HL-60 (cell line): ENCODE results near the gene KCNE1.
"Not testable (repeated sequence)": the region's sequence is repeated elsewhere in the genome, so short reads cannot be mapped to it uniquely, and the experiment has no call there.

Source experiments
- GABPA ChIP-seq: IDR thresholded peaks from 2 replicates; pipeline ENCODE4 v1.6.1; 2012; ENCODE audit warnings: low read depth
- POLR2AphosphoS5 ChIP-seq: IDR thresholded peaks from 2 replicates; pipeline ENCODE4 v1.6.1; 2012; ENCODE audit warnings: low read depth
- SPI1 ChIP-seq: IDR thresholded peaks from 2 replicates; pipeline ENCODE4 v1.6.1; 2012; ENCODE audit warnings: low read depth, mild to moderate bottlenecking, borderline replicate concordance
- TF ChIP-seq, protein P1 (sequence below): IDR thresholded peaks from one replicate; pipeline ENCODE4 v1.5.1; 2011; ENCODE audit warnings: low read length, control low read depth, inconsistent platforms; ENCODE audit not compliant: insufficient read depth
- TF ChIP-seq, protein P2 (sequence below): IDR thresholded peaks from 2 replicates; pipeline ENCODE4 v1.6.1; 2012; ENCODE audit warnings: low read depth; ENCODE audit not compliant: insufficient replicate concordance

DNA sequence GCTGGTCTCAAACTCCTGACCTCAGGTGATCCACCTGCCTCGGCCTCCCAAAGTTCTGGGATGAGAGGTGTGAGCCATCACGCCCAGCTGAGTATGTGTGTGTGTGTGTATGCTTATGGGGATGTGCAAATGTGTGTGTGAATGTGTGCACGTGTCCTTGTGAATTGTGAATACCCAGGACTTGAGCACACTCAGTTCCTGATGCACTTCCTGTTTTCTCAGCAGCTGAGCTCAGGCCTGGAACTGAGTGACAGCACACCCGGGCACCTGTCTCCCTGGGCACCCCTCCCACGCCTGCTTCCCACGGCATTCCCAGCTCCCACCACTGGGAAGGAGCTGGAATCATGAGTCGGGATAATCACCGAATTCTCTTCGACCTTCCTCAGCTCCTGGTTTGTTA is 104.7 kb downstream of the KCNE1 start:
- TF ChIP-seq POLR2AphosphoS5, GABPA, SPI1: not testable (repeated sequence)
- TF ChIP-seq, protein P1, sequence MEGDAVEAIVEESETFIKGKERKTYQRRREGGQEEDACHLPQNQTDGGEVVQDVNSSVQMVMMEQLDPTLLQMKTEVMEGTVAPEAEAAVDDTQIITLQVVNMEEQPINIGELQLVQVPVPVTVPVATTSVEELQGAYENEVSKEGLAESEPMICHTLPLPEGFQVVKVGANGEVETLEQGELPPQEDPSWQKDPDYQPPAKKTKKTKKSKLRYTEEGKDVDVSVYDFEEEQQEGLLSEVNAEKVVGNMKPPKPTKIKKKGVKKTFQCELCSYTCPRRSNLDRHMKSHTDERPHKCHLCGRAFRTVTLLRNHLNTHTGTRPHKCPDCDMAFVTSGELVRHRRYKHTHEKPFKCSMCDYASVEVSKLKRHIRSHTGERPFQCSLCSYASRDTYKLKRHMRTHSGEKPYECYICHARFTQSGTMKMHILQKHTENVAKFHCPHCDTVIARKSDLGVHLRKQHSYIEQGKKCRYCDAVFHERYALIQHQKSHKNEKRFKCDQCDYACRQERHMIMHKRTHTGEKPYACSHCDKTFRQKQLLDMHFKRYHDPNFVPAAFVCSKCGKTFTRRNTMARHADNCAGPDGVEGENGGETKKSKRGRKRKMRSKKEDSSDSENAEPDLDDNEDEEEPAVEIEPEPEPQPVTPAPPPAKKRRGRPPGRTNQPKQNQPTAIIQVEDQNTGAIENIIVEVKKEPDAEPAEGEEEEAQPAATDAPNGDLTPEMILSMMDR, result not testable (repeated sequence)
- TF ChIP-seq, protein P2, sequence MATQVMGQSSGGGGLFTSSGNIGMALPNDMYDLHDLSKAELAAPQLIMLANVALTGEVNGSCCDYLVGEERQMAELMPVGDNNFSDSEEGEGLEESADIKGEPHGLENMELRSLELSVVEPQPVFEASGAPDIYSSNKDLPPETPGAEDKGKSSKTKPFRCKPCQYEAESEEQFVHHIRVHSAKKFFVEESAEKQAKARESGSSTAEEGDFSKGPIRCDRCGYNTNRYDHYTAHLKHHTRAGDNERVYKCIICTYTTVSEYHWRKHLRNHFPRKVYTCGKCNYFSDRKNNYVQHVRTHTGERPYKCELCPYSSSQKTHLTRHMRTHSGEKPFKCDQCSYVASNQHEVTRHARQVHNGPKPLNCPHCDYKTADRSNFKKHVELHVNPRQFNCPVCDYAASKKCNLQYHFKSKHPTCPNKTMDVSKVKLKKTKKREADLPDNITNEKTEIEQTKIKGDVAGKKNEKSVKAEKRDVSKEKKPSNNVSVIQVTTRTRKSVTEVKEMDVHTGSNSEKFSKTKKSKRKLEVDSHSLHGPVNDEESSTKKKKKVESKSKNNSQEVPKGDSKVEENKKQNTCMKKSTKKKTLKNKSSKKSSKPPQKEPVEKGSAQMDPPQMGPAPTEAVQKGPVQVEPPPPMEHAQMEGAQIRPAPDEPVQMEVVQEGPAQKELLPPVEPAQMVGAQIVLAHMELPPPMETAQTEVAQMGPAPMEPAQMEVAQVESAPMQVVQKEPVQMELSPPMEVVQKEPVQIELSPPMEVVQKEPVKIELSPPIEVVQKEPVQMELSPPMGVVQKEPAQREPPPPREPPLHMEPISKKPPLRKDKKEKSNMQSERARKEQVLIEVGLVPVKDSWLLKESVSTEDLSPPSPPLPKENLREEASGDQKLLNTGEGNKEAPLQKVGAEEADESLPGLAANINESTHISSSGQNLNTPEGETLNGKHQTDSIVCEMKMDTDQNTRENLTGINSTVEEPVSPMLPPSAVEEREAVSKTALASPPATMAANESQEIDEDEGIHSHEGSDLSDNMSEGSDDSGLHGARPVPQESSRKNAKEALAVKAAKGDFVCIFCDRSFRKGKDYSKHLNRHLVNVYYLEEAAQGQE, result not testable (repeated sequence)
